ENCODE results near the gene H6PD.

The H6PD gene

DNA sequence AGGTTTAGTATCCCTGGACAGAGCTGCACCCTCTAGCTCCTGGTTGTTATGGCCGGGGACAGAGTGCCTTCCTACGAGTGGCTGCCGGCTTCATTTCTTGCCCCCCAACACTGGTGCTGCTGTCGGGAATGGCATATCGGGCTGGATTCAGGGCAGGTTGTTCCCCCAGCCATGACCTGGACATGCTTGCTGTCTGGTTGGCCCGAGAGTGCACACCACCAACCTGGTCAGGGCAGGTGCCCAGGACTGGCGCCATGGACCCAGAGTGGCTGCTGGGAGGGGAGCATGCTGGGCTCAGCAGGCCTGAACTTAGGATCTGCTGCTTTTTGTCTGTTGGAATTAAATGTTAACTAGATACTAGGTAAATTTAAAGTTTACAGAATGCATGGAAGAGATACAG, 21.8 kb downstream of the H6PD start:
- H3K4me3 ChIP-seq (ENCODE audit: low read depth, low read length), result no peak overlapping the region
- DNase-seq (ENCODE audit: low read depth), result no peak
- TF ChIP-seq, protein P1, sequence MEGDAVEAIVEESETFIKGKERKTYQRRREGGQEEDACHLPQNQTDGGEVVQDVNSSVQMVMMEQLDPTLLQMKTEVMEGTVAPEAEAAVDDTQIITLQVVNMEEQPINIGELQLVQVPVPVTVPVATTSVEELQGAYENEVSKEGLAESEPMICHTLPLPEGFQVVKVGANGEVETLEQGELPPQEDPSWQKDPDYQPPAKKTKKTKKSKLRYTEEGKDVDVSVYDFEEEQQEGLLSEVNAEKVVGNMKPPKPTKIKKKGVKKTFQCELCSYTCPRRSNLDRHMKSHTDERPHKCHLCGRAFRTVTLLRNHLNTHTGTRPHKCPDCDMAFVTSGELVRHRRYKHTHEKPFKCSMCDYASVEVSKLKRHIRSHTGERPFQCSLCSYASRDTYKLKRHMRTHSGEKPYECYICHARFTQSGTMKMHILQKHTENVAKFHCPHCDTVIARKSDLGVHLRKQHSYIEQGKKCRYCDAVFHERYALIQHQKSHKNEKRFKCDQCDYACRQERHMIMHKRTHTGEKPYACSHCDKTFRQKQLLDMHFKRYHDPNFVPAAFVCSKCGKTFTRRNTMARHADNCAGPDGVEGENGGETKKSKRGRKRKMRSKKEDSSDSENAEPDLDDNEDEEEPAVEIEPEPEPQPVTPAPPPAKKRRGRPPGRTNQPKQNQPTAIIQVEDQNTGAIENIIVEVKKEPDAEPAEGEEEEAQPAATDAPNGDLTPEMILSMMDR (IDR thresholded peaks at IDR 0.05; ENCODE audit: insufficient read depth, low read depth, low read length, missing control alignments), result no peak

DNA sequence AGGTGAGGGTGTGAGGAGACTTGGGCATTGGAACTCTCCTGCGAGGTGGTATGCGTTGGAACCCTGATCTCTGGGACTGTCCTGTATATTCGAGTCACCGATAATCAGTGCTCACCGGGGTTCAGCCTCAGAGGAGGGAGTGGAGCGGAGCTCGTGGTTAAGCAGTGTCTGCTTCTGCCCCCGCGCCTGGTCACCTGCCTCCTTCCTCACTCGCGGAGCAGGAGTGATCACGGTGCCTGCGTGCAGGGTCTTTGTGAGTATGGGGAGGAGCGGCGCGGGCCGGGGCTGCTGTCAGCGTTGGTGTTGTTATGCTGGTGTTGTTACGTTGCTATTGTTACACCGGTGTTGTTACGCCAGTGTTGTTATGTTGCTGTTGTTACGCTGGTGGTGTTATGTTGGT, 23.3 kb downstream of the H6PD start:
- no peak for DNase-seq (ENCODE audit: low read depth)
- TF ChIP-seq, protein P1 (IDR thresholded peaks at IDR 0.05; ENCODE audit: insufficient read depth, low read depth, low read length, missing control alignments), result no peak
- no peak overlapping the region for H3K4me3 ChIP-seq (ENCODE audit: low read depth, low read length)

DNA sequence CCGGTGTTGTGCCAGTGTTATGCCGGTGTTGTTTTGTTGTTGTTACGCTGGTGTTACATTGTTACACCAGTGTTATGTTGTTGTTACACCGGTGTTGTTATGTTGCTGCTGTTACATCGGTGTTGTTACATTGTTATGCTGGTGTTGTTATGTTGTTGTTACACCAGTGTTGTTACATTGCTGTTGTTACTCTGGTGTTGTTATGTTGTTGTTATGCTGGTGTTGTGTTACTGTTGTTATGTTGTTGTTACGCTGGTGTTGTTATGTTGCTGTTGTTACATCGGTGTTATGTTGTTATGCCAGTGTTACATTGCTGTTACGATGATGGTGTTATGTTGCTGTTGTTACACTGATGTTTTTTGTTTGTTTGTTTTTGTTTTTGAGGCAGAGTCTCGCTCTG, 24.1 kb downstream of the H6PD start:
- no peak for DNase-seq (ENCODE audit: low read depth)
- TF ChIP-seq, protein P1 (IDR thresholded peaks at IDR 0.05; ENCODE audit: insufficient read depth, low read depth, low read length, missing control alignments), result no peak
- no peak overlapping the region for H3K4me3 ChIP-seq (ENCODE audit: low read depth, low read length)

GRCh38 chr1:9260059-9260766, 25.6 kb downstream of the H6PD start:
- DNase-seq (ENCODE audit: low read depth), result no peak
- TF ChIP-seq, protein P1 (IDR thresholded peaks at IDR 0.05; ENCODE audit: insufficient read depth, low read depth, low read length, missing control alignments), result no peak
- no peak overlapping the region for H3K4me3 ChIP-seq (ENCODE audit: low read depth, low read length)

DNA sequence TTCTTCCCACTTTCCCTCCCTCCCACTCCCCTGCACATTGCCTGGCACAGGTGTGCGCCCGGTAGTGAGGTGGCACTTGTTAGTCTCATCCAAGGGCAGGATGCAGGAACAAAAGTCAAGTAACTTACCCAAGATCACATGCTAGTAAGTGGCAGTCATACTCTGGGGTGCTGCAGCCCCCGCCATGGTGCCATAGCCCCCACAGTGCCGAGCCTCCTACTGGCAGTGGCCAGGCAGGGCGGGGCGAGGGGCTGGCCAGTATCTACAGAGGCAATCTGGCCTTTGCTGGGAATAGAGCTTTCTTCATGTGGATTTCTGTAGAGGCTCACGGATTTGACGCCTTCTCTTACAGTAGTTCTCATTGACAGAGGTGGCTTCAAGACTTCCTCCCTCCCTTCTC, 26.9 kb downstream of the H6PD start:
- H3K4me3 ChIP-seq (ENCODE audit: low read depth, low read length), result no peak overlapping the region
- TF ChIP-seq, protein P1 (IDR thresholded peaks at IDR 0.05; ENCODE audit: insufficient read depth, low read depth, low read length, missing control alignments), result no peak
- DNase-seq (ENCODE audit: low read depth), result no peak

- no peak overlapping the region for H3K4me3 ChIP-seq (ENCODE audit: low read depth, low read length)
- TF ChIP-seq, protein P1 (IDR thresholded peaks at IDR 0.05; ENCODE audit: insufficient read depth, low read depth, low read length, missing control alignments), result no peak
- no peak for DNase-seq (ENCODE audit: low read depth)
Measured at GRCh38 chr1:9262096-9262986, 27.8 kb downstream of the H6PD start.
